ENCODE results near the gene ECPAS. TPM values are rescaled to one million over a fixed set of nuclear protein-coding genes. Genes with fewer than 3 reads are reported as not detected.

Gene ECPAS
- total RNA-seq, 1 experiment from 2014 or later, result 71.1 TPM

- ChIA-PET CTCF (no interaction called here), RAD21 (ENCODE audit: low non-redundant PET in 1 of 2, low total read pairs in 2 of 2, uncharacterized antibody in 2 of 2, unreplicated experiment in 2 of 2) (no interaction called here), POLR2A (interaction anchor here (1.2 kb wide), 1 partner anchor 12 kb away, joined by 6 read pairs; no protein-coding TSS in a partner anchor)
- H2AFZ ChIP-seq (ENCODE audit: low read depth, low read length, poor library complexity, severe bottlenecking), result no peak overlapping the region
- BruUV-seq (replicated peaks), result TSS peak; percentile 48
- peak overlapping the region; percentile 54 to 62 for H3K4me3 ChIP-seq (replicated peaks in 1 of 2; ENCODE audit: low read depth in 1 of 2, low read length in 2 of 2)
- TF ChIP-seq MAX (IDR thresholded peaks at IDR 0.05) (peak; percentile 24; the same call in 1 of the 2 replicates), ZNF274 (IDR thresholded peaks at IDR 0.05; ENCODE audit: low read depth, low read length) (no peak), SP1 (IDR thresholded peaks at IDR 0.05; ENCODE audit: low read depth) (peak; percentile 9; the same call in 1 of the 2 replicates)
- peak overlapping the region; percentile 87 for H3K4me2 ChIP-seq (ENCODE audit: low read length)
- peaks cover 6 to 16% of the 10 kb centered on the region in 2 experiments; a peak in 3 of 4 replicates for H3K4me1 ChIP-seq (ENCODE audit: control insufficient read depth in 1 of 2, insufficient read depth in 2 of 2, low read length in 2 of 2)
- no peaks in the 10 kb centered on the region for H3K27me3 ChIP-seq (ENCODE audit: insufficient read depth, low read length)
- no peaks in the 10 kb centered on the region for H3K9me3 ChIP-seq (ENCODE audit: control insufficient read depth in 1 of 2, insufficient read depth in 1 of 2, low read depth in 1 of 2, low read length in 2 of 2)
- intact Hi-C loops (cut with micrococcal nuclease), result no loop called here
- H3K36me3 ChIP-seq (ENCODE audit: control insufficient read depth in 1 of 2, insufficient read depth in 2 of 2, low read length in 2 of 2), result no peaks in the 10 kb centered on the region; a peak in 1 of 4 replicates
- no peaks in the 10 kb centered on the region for H3K9me2 ChIP-seq (ENCODE audit: insufficient read depth)
- H3K27ac ChIP-seq (ENCODE audit: low read depth, low read length), result peak overlapping the region; percentile 99
- H3K9ac ChIP-seq (ENCODE audit: low read length), result peak overlapping the region; percentile 86
- no peak for DNase-seq (ENCODE audit: low read depth, low spot score)
- H4K20me1 ChIP-seq (ENCODE audit: insufficient read depth), result peaks cover 6% of the 10 kb centered on the region; the same call in 1 of the 2 replicates
- no peak for ATAC-seq
- H3K79me2 ChIP-seq (ENCODE audit: insufficient read depth, low read length), result peaks cover 60% of the 10 kb centered on the region
These were observed 2.1 kb downstream of the ECPAS start for GRCh38 chr9:111481885-111482636.

DNA sequence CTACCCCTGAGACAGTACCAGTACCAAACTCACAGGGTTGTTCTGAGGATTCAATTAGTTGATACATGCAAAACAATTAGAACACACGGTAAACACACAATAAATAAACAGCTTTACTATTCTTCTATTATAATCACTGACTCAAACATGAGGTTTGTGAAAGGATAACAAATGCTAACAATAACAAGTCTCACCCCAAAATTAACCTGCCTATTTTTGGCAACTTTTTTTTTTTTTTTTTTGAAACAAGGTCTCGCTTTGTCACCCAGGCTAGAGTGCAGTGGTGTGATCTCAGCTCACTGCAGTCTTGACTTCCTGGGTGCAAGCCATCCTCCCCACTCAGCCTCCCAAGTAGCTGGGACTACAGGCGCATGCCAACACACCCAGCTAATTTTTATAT, 6.5 kb downstream of the ECPAS start:
- ChIA-PET RAD21 (ENCODE audit: low non-redundant PET in 1 of 2, low total read pairs in 2 of 2, uncharacterized antibody in 2 of 2, unreplicated experiment in 2 of 2) (interaction anchor here in 1 of 2 experiments (0.6 to 0.7 kb wide), 2 partner anchors 31 to 112 kb away, joined by 3 to 4 read pairs; no protein-coding TSS in a partner anchor), POLR2A (interaction anchor here (0.7 kb wide), 1 partner anchor 11 kb away, joined by 3 read pairs; no protein-coding TSS in a partner anchor), CTCF (no interaction called here)
- BruUV-seq (replicated peaks), result no TSS peak
- DNase-seq (ENCODE audit: low read depth, low spot score) (no peak), ATAC-seq (no peak)
- Histone ChIP-seq H3K9ac (ENCODE audit: low read length) (no peak overlapping the region), H3K27ac (ENCODE audit: low read depth, low read length) (no peak overlapping the region), H3K4me3 (replicated peaks in 1 of 2; ENCODE audit: low read depth in 1 of 2, low read length in 2 of 2) (no peak overlapping the region), H3K79me2 (ENCODE audit: insufficient read depth, low read length) (peaks cover 100% of the 10 kb centered on the region), H3K27me3 (ENCODE audit: insufficient read depth, low read length) (no peaks in the 10 kb centered on the region), H4K20me1 (ENCODE audit: insufficient read depth) (peaks cover 21% of the 10 kb centered on the region; the same call in 1 of the 2 replicates), H3K36me3 (ENCODE audit: control insufficient read depth in 1 of 2, insufficient read depth in 2 of 2, low read length in 2 of 2) (no peaks in the 10 kb centered on the region; a peak in 1 of 4 replicates), H3K4me2 (ENCODE audit: low read length) (no peak overlapping the region), H3K9me2 (ENCODE audit: insufficient read depth) (no peaks in the 10 kb centered on the region), H3K4me1 (ENCODE audit: control insufficient read depth in 1 of 2, insufficient read depth in 2 of 2, low read length in 2 of 2) (peaks cover 2 to 11% of the 10 kb centered on the region in 2 experiments; a peak in 2 of 4 replicates), H2AFZ (ENCODE audit: low read depth, low read length, poor library complexity, severe bottlenecking) (no peak overlapping the region), H3K9me3 (ENCODE audit: control insufficient read depth in 1 of 2, insufficient read depth in 1 of 2, low read depth in 1 of 2, low read length in 2 of 2) (no peaks in the 10 kb centered on the region)
- intact Hi-C loops (cut with micrococcal nuclease), result no loop called here
- TF ChIP-seq CTCF (IDR thresholded peaks at IDR 0.05 in 2 of 3, conservative IDR thresholded peaks at IDR 0.05 in 1 of 3; ENCODE audit: borderline replicate concordance in 1 of 3, insufficient read depth in 1 of 3, low read depth in 2 of 3, low read length in 2 of 3) (no peak), JUND (IDR thresholded peaks at IDR 0.05) (no peak), SIN3A (IDR thresholded peaks at IDR 0.05; ENCODE audit: low read depth) (no peak), CBX3 (IDR thresholded peaks at IDR 0.05; ENCODE audit: low read depth) (no peak), YY1 (IDR thresholded peaks at IDR 0.05; ENCODE audit: extremely low read depth, insufficient replicate concordance, low read depth, low read length) (no peak), MAX (IDR thresholded peaks at IDR 0.05) (no peak), ELF1 (IDR thresholded peaks at IDR 0.05; ENCODE audit: borderline replicate concordance, low read depth) (no peak), CEBPB (IDR thresholded peaks at IDR 0.05; ENCODE audit: low read depth) (no peak), EZH2phosphoT487 (IDR thresholded peaks at IDR 0.05; ENCODE audit: borderline replicate concordance) (no peak), EZH2 (IDR thresholded peaks at IDR 0.05) (no peak), POLR2AphosphoS5 (IDR thresholded peaks at IDR 0.05; ENCODE audit: low read depth, low read length) (no peak)
- TF ChIP-seq, protein P1, sequence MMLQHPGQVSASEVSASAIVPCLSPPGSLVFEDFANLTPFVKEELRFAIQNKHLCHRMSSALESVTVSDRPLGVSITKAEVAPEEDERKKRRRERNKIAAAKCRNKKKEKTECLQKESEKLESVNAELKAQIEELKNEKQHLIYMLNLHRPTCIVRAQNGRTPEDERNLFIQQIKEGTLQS (IDR thresholded peaks at IDR 0.05), result no peak

Measured in HCT116 (cell line).